GM12878 (cell line): Measurements from ENCODE around the gene NFE2L3.

Experiments used
- MYC ChIP-seq: IDR thresholded peaks from 2 replicates; pipeline ENCODE4 v1.6.1; 2011; ENCODE audit warnings: mild to moderate bottlenecking, low read length, moderate library complexity, inconsistent platforms; ENCODE audit not compliant: insufficient read depth, insufficient replicate concordance, insufficient read length, severe bottlenecking
- YY1 ChIP-seq: IDR thresholded peaks from 2 replicates; pipeline ENCODE4 v1.6.1; 2011; ENCODE audit warnings: low read depth, mild to moderate bottlenecking, low read length

- TF ChIP-seq YY1, result no peak
- TF ChIP-seq MYC, result no peak
Measured at GRCh38 chr7:26191233-26191973, 39.4 kb downstream of the NFE2L3 start.
